Vagina (tissue), 2 donors: ENCODE results near the gene EXOC6B. TPM values are rescaled to one million over a fixed set of nuclear protein-coding genes. Genes with fewer than 3 reads are reported as not detected.

Experiments
- DNase-seq, 2 donors: peaks; one replicate each; pipeline ENCODE4 v3.0.0-alpha.2; 2017; ENCODE audit errors: extremely low spot score in 2 of 2
- H3K27ac ChIP-seq: fragments of 200-600 bp; sonication (generic); one replicate; pipeline ENCODE4 v1.5.1; 2019
- H3K27me3 ChIP-seq: fragments of 200-600 bp; sonication (generic); one replicate; pipeline ENCODE4 v1.5.1; 2019
- H3K36me3 ChIP-seq, 2 donors: fragments of 200-600 bp; sonication (generic); one replicate each; pipeline ENCODE4 v1.5.1; 2017 to 2019
- H3K4me1 ChIP-seq: fragments of 200-600 bp; sonication (generic); one replicate; pipeline ENCODE4 v1.5.1; 2019
- H3K4me3 ChIP-seq, 2 donors: fragments of 200-600 bp; sonication (generic); 1 replicate in 1 of 2; 2 replicates in 1 of 2; pipeline ENCODE4 v1.5.1; 2016 to 2019
- H3K9me3 ChIP-seq: fragments of 200-600 bp; sonication (generic); one replicate; pipeline ENCODE4 v1.5.1; 2019
- CTCF ChIP-seq, 3 experiments: fragments of 450-650 bp in 2 of 3; fragments of 200-600 bp in 1 of 3; sonication (generic) in 1 of 3; IDR thresholded peaks; one replicate each; pipeline ENCODE4 v1.5.1; 2017 to 2019; ENCODE audit warnings: antibody characterized with exemption in 3 of 3, mild to moderate bottlenecking in 2 of 3, moderate library complexity in 2 of 3
- POLR2A ChIP-seq, 2 donors: fragments of 450-650 bp; IDR thresholded peaks; one replicate each; pipeline ENCODE4 v1.6.1; 2017; ENCODE audit warnings: antibody characterized with exemption in 2 of 2, mild to moderate bottlenecking in 2 of 2, moderate library complexity in 2 of 2
- POLR2AphosphoS5 ChIP-seq, 2 donors: sonication (generic); formaldehyde crosslinking; IDR thresholded peaks; one replicate each; pipeline ENCODE4 v1.9.0; 2017; ENCODE audit warnings: antibody characterized with exemption in 2 of 2, mild to moderate bottlenecking in 2 of 2, low read depth in 1 of 2; ENCODE audit not compliant: insufficient read depth in 1 of 2
- intact Hi-C: fragments of 100-400 bp; cut with DNase I; formaldehyde crosslinking; loops from one replicate; pipeline ENCODE4 v1.15.1; 2023
- total RNA-seq: library from RNA; depleted of rRNA; stranded (reverse); fragments of >200 nt; gene quantifications from one replicate; pipeline ENCODE4 v1.2.3, GENCODE V29; 2016

Gene EXOC6B
- total RNA-seq, 1 donor from 2014 or later: 41.5 TPM

- Histone ChIP-seq H3K27me3 (no peaks in the 10 kb centered on the region), H3K4me1 (no peaks in the 10 kb centered on the region), H3K4me3 (no peak overlapping the region), H3K36me3 (no peaks in the 10 kb centered on the region), H3K9me3 (no peaks in the 10 kb centered on the region), H3K27ac (no peak overlapping the region)
- intact Hi-C loops: no loop called here
- no peak for TF ChIP-seq POLR2A (IDR thresholded peaks at IDR 0.05)
- TF ChIP-seq CTCF (IDR thresholded peaks at IDR 0.05): peak in 1 of 3 experiments; percentile 24
- peak in 1 of 2 donors; percentile 53 for TF ChIP-seq POLR2AphosphoS5 (IDR thresholded peaks at IDR 0.05; ENCODE audit: insufficient read depth in 1 of 2, low read depth in 1 of 2)
- DNase-seq: no peak
Measured at GRCh38 chr2:72367530-72368225, 458.2 kb downstream of the EXOC6B start.

- Histone ChIP-seq H3K27me3 (no peaks in the 10 kb centered on the region), H3K4me1 (no peaks in the 10 kb centered on the region), H3K9me3 (no peaks in the 10 kb centered on the region), H3K4me3 (no peak overlapping the region), H3K36me3 (no peaks in the 10 kb centered on the region), H3K27ac (no peak overlapping the region)
- intact Hi-C loops: no loop called here
- DNase-seq: no peak
- no peak for TF ChIP-seq POLR2A (IDR thresholded peaks at IDR 0.05)
- TF ChIP-seq CTCF (IDR thresholded peaks at IDR 0.05): no peak
- TF ChIP-seq POLR2AphosphoS5 (IDR thresholded peaks at IDR 0.05; ENCODE audit: insufficient read depth in 1 of 2, low read depth in 1 of 2): no peak
Measured at GRCh38 chr2:72363406-72363805, 462.4 kb downstream of the EXOC6B start.

GRCh38 chr2:72362733-72363132 is 463.1 kb downstream of the EXOC6B start:
- no peak for DNase-seq
- Histone ChIP-seq H3K4me3 (no peak overlapping the region), H3K27ac (no peak overlapping the region), H3K36me3 (no peaks in the 10 kb centered on the region), H3K4me1 (no peaks in the 10 kb centered on the region), H3K9me3 (no peaks in the 10 kb centered on the region), H3K27me3 (no peaks in the 10 kb centered on the region)
- TF ChIP-seq POLR2AphosphoS5 (IDR thresholded peaks at IDR 0.05; ENCODE audit: insufficient read depth in 1 of 2, low read depth in 1 of 2): no peak
- no peak for TF ChIP-seq CTCF (IDR thresholded peaks at IDR 0.05)
- TF ChIP-seq POLR2A (IDR thresholded peaks at IDR 0.05): no peak
- intact Hi-C loops: no loop called here

GRCh38 chr2:72361521-72361920 is 464.3 kb downstream of the EXOC6B start:
- no peak overlapping the region for H3K27ac ChIP-seq
- H3K36me3 ChIP-seq: no peaks in the 10 kb centered on the region
- H3K27me3 ChIP-seq: no peaks in the 10 kb centered on the region
- TF ChIP-seq POLR2A (IDR thresholded peaks at IDR 0.05) (no peak), POLR2AphosphoS5 (IDR thresholded peaks at IDR 0.05; ENCODE audit: insufficient read depth in 1 of 2, low read depth in 1 of 2) (no peak), CTCF (IDR thresholded peaks at IDR 0.05) (no peak)
- no peaks in the 10 kb centered on the region for H3K4me1 ChIP-seq
- DNase-seq: no peak
- H3K4me3 ChIP-seq: no peak overlapping the region
- no peaks in the 10 kb centered on the region for H3K9me3 ChIP-seq
- intact Hi-C loops: no loop called here

GRCh38 chr2:72361042-72361441 is 464.8 kb downstream of the EXOC6B start:
- H3K9me3 ChIP-seq: no peaks in the 10 kb centered on the region
- no peak for DNase-seq
- no peak overlapping the region for H3K27ac ChIP-seq
- no peak overlapping the region for H3K4me3 ChIP-seq
- TF ChIP-seq POLR2AphosphoS5 (IDR thresholded peaks at IDR 0.05; ENCODE audit: insufficient read depth in 1 of 2, low read depth in 1 of 2): no peak
- no peak for TF ChIP-seq POLR2A (IDR thresholded peaks at IDR 0.05)
- no peak for TF ChIP-seq CTCF (IDR thresholded peaks at IDR 0.05)
- H3K36me3 ChIP-seq: no peaks in the 10 kb centered on the region
- H3K4me1 ChIP-seq: no peaks in the 10 kb centered on the region
- no peaks in the 10 kb centered on the region for H3K27me3 ChIP-seq
- intact Hi-C loops: no loop called here
